GM12878 (cell line): ENCODE results near the gene SNRNP35. TPM values are rescaled to one million over a fixed set of nuclear protein-coding genes. Genes with fewer than 3 reads are reported as not detected.

Source experiments
- ATF7 ChIP-seq: fragments of 450-650 bp; IDR thresholded peaks from 2 replicates; pipeline ENCODE4 v1.6.1; 2016; ENCODE audit warnings: low read depth, mild to moderate bottlenecking
- GATAD2B ChIP-seq: fragments of 450-650 bp; conservative IDR thresholded peaks from 2 replicates; pipeline ENCODE4 v1.6.1; 2017; ENCODE audit warnings: low read depth, mild to moderate bottlenecking, moderate library complexity
- SIN3A ChIP-seq: IDR thresholded peaks from 2 replicates; pipeline ENCODE4 v1.6.1; 2012; ENCODE audit warnings: low read depth, low read length, improper control_type of control experiment
- SP1 ChIP-seq: IDR thresholded peaks from one replicate; pipeline ENCODE4 v1.6.1; 2011; ENCODE audit warnings: low read depth, low read length
- TCF3 ChIP-seq: IDR thresholded peaks from 2 replicates; pipeline ENCODE4 v1.6.1; 2012; ENCODE audit warnings: low read depth, mild to moderate bottlenecking, low read length, borderline replicate concordance; ENCODE audit not compliant: insufficient read depth
- polyA plus RNA-seq, 11 experiments: library from polyadenylated mRNA; depleted of rRNA in 4 of 11; unstranded in 6 of 11; stranded (reverse) in 5 of 11; fragments of >200 nt; fragmentation: Nextera tagmentation in 4 of 11; fragmentation: Illumina TruSeq in 1 of 11; extraction: Ambion mirVana in 4 of 11; extraction: Trizol in 1 of 11; gene quantifications; 1 replicate in 1 of 11; 2 replicates in 10 of 11; pipeline versions ENCODE4 v1.2.1 to v1.2.3, GENCODE V29; 2011 to 2016; ENCODE audit warnings: inconsistent platforms in 2 of 11, missing spikeins in 2 of 11, low read depth in 1 of 11
- total RNA-seq, 4 experiments: library from RNA; depleted of rRNA in 3 of 4; stranded (reverse); fragments of >200 nt in 3 of 4; fragmentation: Illumina TruSeq in 1 of 4; extraction: Trizol in 1 of 4; gene quantifications; 2 replicates each; pipeline versions ENCODE4 v1.2.1 to v1.2.3, GENCODE V29; 2013 to 2021
- TF ChIP-seq, protein P1 (sequence below): fragments of 450-650 bp; IDR thresholded peaks from 2 replicates; pipeline ENCODE4 v1.6.1; 2017; ENCODE audit warnings: antibody characterized with exemption, mild to moderate bottlenecking, moderate library complexity
- TF ChIP-seq, protein P2 (sequence below): fragments of 450-650 bp; IDR thresholded peaks from 2 replicates; pipeline ENCODE4 v1.6.1; 2018; ENCODE audit warnings: mild to moderate bottlenecking, low read depth, moderate library complexity; ENCODE audit not compliant: partially characterized antibody
- TF ChIP-seq, protein P3 (sequence below): IDR thresholded peaks from 2 replicates; pipeline ENCODE4 v1.6.1; 2011; ENCODE audit warnings: low read depth, low read length, improper control_type of control experiment, borderline replicate concordance

The SNRNP35 gene
- total and polyA plus RNA-seq, 10 of the 15 experiments (the other 5 are each of a cell fraction or from before 2014, with no cell fraction given): 21.6 to 49.6 (median 29.0) TPM

DNA sequence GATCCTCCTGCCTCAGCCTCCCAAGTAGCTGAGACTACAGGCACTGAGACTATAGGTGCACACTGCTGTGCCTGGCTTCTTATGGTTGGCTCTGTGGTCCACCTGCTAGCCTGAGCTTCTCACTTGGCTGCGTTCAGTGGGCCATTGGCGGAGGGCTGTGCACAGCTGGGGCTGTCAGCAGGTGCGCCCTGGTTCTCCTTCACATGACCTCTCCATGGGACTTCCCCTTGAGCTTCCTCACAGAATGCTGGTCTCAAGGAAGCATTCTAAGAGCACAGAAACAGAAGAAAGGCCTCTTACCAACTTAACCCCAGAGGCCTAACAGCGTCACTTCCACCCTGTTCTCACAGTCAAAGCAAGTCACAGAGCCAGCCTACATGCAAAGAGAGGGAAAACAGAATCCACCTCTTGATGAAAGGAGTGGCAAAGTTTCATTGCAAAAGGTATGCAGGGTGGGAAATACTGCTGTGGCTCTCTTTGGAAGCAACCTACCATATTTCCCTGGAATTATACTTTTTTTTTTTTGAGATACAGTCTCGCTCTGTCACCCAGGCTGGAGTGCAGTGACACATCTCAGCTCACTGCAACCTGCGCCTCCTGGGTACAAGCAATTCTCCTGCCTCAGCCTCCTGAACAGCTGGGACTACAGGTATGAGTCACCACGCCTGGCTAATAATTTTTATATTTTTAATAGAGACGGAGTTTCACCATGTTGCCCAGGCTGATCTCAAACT is 30.7 kb upstream of the SNRNP35 start (continued):
- TF ChIP-seq, protein P1, sequence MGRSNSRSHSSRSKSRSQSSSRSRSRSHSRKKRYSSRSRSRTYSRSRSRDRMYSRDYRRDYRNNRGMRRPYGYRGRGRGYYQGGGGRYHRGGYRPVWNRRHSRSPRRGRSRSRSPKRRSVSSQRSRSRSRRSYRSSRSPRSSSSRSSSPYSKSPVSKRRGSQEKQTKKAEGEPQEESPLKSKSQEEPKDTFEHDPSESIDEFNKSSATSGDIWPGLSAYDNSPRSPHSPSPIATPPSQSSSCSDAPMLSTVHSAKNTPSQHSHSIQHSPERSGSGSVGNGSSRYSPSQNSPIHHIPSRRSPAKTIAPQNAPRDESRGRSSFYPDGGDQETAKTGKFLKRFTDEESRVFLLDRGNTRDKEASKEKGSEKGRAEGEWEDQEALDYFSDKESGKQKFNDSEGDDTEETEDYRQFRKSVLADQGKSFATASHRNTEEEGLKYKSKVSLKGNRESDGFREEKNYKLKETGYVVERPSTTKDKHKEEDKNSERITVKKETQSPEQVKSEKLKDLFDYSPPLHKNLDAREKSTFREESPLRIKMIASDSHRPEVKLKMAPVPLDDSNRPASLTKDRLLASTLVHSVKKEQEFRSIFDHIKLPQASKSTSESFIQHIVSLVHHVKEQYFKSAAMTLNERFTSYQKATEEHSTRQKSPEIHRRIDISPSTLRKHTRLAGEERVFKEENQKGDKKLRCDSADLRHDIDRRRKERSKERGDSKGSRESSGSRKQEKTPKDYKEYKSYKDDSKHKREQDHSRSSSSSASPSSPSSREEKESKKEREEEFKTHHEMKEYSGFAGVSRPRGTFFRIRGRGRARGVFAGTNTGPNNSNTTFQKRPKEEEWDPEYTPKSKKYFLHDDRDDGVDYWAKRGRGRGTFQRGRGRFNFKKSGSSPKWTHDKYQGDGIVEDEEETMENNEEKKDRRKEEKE: no peak
- TF ChIP-seq, protein P2, sequence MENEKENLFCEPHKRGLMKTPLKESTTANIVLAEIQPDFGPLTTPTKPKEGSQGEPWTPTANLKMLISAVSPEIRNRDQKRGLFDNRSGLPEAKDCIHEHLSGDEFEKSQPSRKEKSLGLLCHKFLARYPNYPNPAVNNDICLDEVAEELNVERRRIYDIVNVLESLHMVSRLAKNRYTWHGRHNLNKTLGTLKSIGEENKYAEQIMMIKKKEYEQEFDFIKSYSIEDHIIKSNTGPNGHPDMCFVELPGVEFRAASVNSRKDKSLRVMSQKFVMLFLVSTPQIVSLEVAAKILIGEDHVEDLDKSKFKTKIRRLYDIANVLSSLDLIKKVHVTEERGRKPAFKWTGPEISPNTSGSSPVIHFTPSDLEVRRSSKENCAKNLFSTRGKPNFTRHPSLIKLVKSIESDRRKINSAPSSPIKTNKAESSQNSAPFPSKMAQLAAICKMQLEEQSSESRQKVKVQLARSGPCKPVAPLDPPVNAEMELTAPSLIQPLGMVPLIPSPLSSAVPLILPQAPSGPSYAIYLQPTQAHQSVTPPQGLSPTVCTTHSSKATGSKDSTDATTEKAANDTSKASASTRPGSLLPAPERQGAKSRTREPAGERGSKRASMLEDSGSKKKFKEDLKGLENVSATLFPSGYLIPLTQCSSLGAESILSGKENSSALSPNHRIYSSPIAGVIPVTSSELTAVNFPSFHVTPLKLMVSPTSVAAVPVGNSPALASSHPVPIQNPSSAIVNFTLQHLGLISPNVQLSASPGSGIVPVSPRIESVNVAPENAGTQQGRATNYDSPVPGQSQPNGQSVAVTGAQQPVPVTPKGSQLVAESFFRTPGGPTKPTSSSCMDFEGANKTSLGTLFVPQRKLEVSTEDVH: no peak
- peak; percentile 52 for TF ChIP-seq GATAD2B
- TF ChIP-seq SIN3A: 0 out of 2 replicates have a peak, but pooled peaks have one; percentile 63
- peak; percentile 100 for TF ChIP-seq TCF3
- TF ChIP-seq, protein P3, sequence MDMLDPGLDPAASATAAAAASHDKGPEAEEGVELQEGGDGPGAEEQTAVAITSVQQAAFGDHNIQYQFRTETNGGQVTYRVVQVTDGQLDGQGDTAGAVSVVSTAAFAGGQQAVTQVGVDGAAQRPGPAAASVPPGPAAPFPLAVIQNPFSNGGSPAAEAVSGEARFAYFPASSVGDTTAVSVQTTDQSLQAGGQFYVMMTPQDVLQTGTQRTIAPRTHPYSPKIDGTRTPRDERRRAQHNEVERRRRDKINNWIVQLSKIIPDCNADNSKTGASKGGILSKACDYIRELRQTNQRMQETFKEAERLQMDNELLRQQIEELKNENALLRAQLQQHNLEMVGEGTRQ: peak; percentile 78
- TF ChIP-seq ATF7: peak; percentile 46; the same call in 1 of the 2 replicates
- TF ChIP-seq SP1: peak; percentile 70
